Activated T-cell treated with anti-CD3 and anti-CD28 coated beads for 24 hours (primary cell): Measurements from ENCODE around the gene LIX1.
"Not testable (repeated sequence)": the region's sequence is repeated elsewhere in the genome, so short reads cannot be mapped to it uniquely, and the experiment has no call there.

Source experiments
- DNase-seq: peaks from one replicate; pipeline ENCODE4 v3.0.0-alpha.2; 2020; ENCODE audit warnings: low read depth

Gene LIX1

GRCh38 chr5:97141031-97141430 lies 1.4 kb downstream of the LIX1 start:
- DNase-seq = no peak

- DNase-seq = not testable (repeated sequence)
Measured at GRCh38 chr5:97140250-97140649, 2.2 kb downstream of the LIX1 start.

- DNase-seq = no peak
Measured at GRCh38 chr5:97136475-97136874, 5.9 kb downstream of the LIX1 start.

GRCh38 chr5:97135868-97136267 lies 6.5 kb downstream of the LIX1 start:
- no peak for DNase-seq

- no peak for DNase-seq
Measured at GRCh38 chr5:97134634-97135033, 7.8 kb downstream of the LIX1 start.

GRCh38 chr5:97133101-97133500 lies 9.3 kb downstream of the LIX1 start:
- no peak for DNase-seq

- no peak for DNase-seq
Measured at GRCh38 chr5:97131921-97132320, 10.5 kb downstream of the LIX1 start.

- no peak for DNase-seq
Measured at GRCh38 chr5:97131139-97131710, 11.2 kb downstream of the LIX1 start.

- DNase-seq = no peak
Measured at GRCh38 chr5:97127727-97128126, 14.7 kb downstream of the LIX1 start.

GRCh38 chr5:97125125-97125683 lies 17.2 kb downstream of the LIX1 start:
- DNase-seq = no peak

GRCh38 chr5:97124335-97124734 lies 18.1 kb downstream of the LIX1 start:
- no peak for DNase-seq

- DNase-seq = no peak
Measured at GRCh38 chr5:97121848-97122247, 20.6 kb downstream of the LIX1 start.

GRCh38 chr5:97120195-97120594 lies 22.2 kb downstream of the LIX1 start:
- DNase-seq = no peak

GRCh38 chr5:97119007-97119390 lies 23.4 kb downstream of the LIX1 start:
- DNase-seq = no peak

- DNase-seq = no peak
Measured at GRCh38 chr5:97118261-97119006, 24.0 kb downstream of the LIX1 start.

GRCh38 chr5:97115932-97116331 lies 26.5 kb downstream of the LIX1 start:
- DNase-seq = no peak

- no peak for DNase-seq
Measured at GRCh38 chr5:97112230-97112629, 30.2 kb downstream of the LIX1 start.

- no peak for DNase-seq
Measured at GRCh38 chr5:97111616-97112015, 30.8 kb downstream of the LIX1 start.

- DNase-seq = no peak
Measured at GRCh38 chr5:97111004-97111403, 31.4 kb downstream of the LIX1 start.

GRCh38 chr5:97107318-97107717 lies 35.1 kb downstream of the LIX1 start:
- no peak for DNase-seq

GRCh38 chr5:97106216-97106581 lies 36.2 kb downstream of the LIX1 start:
- no peak for DNase-seq

- no peak for DNase-seq
Measured at GRCh38 chr5:97105501-97106215, 36.8 kb downstream of the LIX1 start.

- no peak for DNase-seq
Measured at GRCh38 chr5:97102010-97102470, 40.4 kb downstream of the LIX1 start.
